RCC 7860 (cell line): Measurements from ENCODE around the gene ZNF365.
A peak's percentile ranks its signal among the peaks of the same experiment; 100 is the strongest.
"Not testable (repeated sequence)": the region's sequence is repeated elsewhere in the genome, so short reads cannot be mapped to it uniquely, and the experiment has no call there.

ENCODE experiments used
- DNase-seq: peaks from one replicate; pipeline ENCODE4 v3.0.0-alpha.2; 2015; ENCODE audit warnings: low spot score
- FAIRE-seq: peaks from 2 replicates; lab custom pipeline; 2012; peaks lifted over from hg19 to GRCh38; lab: Jason Lieb, UNC

The ZNF365 gene

DNA sequence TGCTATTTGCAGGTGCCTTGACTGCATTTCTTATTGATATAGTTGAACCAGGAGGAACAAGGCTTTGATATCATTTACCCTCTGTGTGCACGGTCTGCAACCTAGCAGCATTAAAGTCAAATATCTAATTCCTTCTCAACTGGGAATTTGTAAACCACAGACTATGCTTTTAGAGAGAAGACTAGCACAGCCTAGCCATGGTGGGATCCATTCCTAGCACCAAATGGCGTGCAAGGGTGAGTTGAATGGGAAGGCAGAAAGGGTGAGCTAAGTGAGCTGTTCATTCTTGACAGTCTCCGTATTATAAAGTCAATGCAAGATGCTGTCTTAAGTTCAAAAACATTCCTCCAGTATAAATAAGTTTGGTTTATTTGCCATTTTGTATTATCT, 2.9 kb downstream of the ZNF365 start:
- FAIRE-seq (no peak), DNase-seq (no peak)

- FAIRE-seq: no peak
Measured at GRCh38 chr10:62377966-62378365, 3.8 kb downstream of the ZNF365 start.

DNA sequence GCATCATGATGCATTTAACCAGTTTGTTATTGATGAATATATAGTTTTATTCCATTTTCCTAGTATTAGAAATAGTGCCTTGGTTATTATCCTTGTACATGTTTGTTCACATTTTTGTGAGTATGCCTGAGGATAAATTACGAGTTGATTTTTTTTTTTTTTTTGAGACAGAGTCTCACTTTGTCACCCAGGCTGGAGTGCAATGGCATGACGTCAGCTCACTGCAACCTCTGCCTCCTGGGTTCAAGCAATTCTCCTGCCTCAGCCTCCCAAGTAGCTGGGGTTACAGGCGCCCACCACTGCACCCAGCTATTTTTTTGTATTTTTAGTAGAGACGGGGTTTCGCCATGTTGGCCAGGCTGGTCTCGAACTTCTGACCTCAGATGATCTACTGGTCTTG, 4.7 kb downstream of the ZNF365 start:
- not testable (repeated sequence) for DNase-seq, FAIRE-seq

More at GRCh38 chr10:62377966-62378365, 3.8 kb downstream of the ZNF365 start:
- DNase-seq: no peak

GRCh38 chr10:62379394-62379793, 5.2 kb downstream of the ZNF365 start:
- FAIRE-seq: no peak
- DNase-seq: no peak

DNA sequence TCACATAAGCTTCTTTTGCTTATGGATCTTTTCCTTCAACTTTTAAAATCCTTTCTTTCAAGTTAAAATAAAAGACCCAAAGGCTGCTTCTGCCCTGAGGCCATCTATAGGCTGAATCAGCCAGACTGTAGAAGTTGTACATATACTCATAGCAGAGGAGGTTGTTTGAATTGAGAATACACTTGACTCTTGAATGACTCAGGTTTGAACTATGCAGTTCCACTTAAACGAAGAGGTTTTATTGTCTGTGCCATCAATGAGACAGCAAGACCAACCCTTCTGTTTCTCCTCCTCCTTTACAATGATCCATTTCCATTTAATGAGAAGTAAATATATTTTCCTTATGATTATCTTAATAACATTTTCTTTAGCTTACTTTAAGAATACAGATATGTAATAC, 5.8 kb downstream of the ZNF365 start:
- DNase-seq (peak; percentile 82), FAIRE-seq (peak; percentile 95)

DNA sequence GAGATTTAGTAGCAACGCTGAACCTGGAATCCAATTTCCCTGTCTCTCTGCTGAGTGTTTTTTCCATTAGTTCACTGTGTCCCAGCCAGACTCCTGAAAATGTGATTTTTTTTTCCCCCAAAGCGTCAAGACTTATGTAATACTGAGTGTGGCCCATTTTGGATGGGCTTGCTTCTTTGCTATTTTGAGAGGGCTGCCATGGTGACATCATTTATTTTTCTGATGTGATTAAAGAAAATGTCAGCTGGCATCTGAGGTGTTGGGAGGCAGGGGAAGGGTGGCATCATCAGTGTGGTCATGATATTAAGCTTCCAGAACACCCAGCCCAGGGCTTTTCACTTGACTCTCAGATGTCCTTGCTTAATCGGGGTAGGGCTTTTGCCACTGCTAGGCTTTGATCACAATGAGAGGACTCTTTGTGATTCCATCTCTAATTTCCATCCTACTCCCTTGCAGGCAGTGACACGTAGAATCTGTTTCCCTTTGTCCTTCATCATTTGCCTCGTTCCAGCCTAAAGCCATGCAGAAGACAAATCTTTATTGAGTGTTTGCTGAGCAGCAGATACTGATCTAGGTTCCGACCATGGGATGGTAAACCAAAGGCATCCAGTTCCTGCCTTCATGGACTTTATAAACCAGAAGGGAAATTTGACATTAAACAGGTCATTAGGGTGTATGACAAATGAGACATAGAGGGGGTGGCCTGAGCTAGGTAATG, 7.4 kb downstream of the ZNF365 start:
- DNase-seq (no peak), FAIRE-seq (no peak)

DNA sequence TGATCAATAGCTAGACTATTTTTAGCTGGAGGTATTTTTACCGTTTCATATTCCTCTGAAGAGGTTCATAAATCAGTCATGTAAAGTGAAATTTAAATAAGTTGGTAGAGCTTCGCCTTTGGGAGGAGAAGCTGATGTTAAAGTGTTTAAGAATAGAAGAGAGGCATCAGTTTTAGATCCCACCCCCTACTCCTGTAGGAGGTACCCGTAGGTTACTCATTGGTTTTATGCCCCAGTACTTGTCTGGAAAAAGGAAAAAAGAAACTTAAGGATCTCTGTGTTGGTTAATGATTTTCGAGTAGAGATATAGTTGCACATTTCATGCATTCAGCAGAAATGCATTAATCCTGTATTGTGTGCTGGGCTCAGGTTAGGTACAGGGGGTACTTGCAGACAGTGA, 8.7 kb downstream of the ZNF365 start:
- FAIRE-seq (peak; percentile 91), DNase-seq (peak; percentile 56)

- DNase-seq (peak; percentile 92), FAIRE-seq (peak; percentile 98)
Measured at GRCh38 chr10:62384057-62384446, 9.9 kb downstream of the ZNF365 start.

DNA sequence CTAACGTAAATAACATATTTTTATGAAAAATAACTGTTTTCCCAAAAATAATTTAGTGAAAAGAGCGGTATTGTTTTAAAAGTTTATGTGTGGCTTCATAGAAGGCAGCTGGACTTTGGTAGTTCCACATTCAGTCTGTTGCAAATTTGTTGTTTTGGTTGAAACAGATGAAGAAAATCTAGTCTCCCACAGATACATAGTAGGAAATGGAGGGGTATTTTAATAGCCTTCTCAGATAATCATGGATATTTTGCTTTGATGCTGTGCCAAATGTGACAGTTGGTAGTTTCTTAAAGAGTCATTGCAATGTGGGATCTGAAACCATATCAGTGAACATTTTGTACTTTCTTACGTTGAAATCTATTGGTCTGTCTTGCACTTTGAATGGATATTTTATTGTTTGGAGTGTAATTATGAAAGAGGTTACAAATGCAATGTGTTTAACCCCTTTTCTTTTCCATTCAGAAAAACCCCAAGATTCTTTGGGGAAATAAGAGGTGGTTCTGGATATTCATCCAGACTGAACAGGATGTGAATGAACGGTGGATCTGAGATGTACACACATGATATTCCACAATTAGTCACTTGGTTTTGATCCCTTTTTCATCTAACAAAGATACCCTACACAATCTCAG, 10.4 kb downstream of the ZNF365 start:
- DNase-seq (peak; percentile 33), FAIRE-seq (peak; percentile 66)

GRCh38 chr10:62386356-62387320, 12.5 kb downstream of the ZNF365 start:
- DNase-seq: no peak
- FAIRE-seq: no peak

DNA sequence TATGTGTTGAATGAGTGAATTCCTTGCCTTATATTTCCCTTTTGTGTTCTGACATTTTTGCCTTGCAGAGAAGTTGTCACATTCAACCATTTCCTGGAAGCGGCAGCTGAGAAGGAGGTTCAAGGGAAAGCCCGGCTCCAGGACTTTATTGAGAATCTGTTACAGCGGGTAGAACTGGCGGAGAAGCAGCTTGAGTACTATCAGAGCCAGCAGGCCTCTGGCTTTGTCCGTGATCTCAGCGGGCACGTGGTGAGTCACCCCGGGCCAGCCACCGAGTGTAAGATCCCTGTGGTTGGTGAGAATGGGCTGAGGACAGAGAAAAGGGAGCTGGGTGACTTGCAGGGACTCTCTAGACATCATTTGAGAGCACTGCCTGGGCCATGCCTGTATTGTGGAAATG, 14.2 kb downstream of the ZNF365 start:
- DNase-seq (no peak), FAIRE-seq (no peak)

- DNase-seq (peak; percentile 24), FAIRE-seq (peak; percentile 81)
Measured at GRCh38 chr10:62390497-62391176, 16.5 kb downstream of the ZNF365 start.

DNA sequence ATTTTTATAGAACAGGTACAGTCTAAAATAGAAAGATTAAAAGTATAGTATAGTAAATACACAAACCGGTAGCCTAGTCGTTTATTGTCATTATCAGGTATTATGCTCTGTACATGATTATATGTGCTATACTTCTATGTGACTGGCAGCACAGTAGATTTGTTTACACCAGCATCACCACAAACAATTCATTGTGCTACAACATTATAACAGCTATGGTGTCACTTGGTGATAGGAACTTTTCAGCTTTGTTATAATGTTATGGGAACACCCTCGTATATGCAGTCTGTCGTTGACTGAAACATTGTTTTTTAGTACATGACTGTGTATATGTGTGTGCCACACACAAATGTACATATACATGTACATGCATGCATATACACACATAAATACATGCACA, 19.1 kb downstream of the ZNF365 start:
- DNase-seq: no peak
- no peak for FAIRE-seq

DNA sequence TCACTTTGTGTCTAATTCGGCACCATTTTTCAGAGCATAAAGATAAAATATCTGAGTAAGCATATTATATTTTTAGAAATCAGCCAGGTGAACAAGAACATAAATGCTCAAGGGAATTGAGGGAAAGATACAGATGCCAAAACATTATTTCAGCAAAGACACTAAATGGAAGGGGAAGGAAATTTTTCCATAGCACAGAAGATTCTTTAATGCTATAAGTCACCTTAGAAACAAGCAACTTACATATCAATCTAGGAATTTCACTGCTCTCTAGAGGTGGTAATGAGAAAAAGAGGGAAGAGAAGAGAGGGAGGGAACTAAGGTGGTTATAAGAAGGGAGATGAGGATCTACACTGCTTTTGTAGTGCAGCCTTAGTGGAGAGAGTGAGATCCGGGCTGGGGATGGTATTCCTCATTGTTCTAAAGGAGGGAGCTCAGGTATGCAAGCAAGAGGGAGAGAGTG, 20.4 kb downstream of the ZNF365 start:
- DNase-seq (no peak), FAIRE-seq (no peak)

GRCh38 chr10:62395892-62396291, 21.7 kb downstream of the ZNF365 start:
- FAIRE-seq: no peak

GRCh38 chr10:62396864-62397263, 22.7 kb downstream of the ZNF365 start:
- DNase-seq (no peak), FAIRE-seq (no peak)

More at GRCh38 chr10:62395892-62396291, 21.7 kb downstream of the ZNF365 start:
- DNase-seq: no peak

GRCh38 chr10:62399211-62399610, 25.0 kb downstream of the ZNF365 start:
- FAIRE-seq: no peak

DNA sequence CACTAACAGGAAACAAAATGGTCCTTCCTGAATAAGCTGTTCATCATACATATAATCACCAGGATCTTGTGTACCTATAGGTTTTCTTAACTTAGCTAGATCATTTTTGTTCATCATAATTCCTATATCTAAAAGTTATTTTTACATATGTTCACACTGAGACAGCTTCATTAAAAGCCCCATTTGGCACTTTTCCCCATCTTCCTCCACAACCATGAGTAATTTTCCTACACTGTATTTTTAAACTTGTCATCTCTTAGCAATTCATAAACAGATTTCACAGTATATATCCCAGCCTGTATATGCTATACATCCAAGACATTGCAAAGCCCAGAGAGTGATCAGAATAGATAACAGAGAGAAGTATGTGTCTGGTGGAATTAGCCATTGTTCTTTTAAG, 28.3 kb downstream of the ZNF365 start:
- no peak for DNase-seq
- FAIRE-seq: no peak

More at GRCh38 chr10:62399211-62399610, 25.0 kb downstream of the ZNF365 start:
- peak; percentile 22 for DNase-seq

DNA sequence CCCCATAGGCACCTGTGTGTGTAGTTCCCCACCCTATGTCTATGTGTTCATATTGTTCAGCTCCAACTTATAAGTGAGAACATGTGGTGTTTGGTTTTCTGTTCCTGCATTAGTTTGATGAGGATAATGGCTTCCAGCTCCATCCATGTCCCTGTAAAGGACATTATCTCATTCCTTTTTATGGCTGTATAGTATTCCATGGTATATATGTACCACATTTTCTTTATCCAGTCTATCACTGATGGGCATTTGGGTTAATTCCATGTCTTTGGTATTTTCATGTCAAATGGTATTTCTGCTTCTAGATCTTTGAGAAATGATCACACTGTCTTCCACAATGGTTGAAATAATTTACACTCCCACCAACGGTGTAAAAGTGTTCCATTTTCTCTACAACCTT, 36.4 kb downstream of the ZNF365 start:
- not testable (repeated sequence) for FAIRE-seq

DNA sequence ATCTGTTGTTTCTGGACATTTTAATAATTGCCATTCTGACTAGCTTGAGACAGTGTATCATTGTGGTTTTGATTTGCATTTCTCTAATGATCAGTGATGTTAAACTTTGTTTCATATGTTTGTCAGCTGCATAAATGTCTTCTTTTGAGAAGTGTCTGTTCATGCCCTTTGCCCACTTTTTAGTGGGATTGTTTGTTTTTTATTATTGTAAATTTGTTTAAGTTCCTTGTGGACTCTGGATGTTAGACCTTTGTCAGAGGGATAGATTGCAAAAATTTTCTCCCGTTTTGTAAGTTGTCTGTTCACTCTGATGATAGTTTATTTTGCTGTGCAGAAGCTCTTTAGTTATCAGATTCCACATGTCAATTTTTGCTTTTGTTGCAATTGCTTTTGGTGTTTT, 36.8 kb downstream of the ZNF365 start:
- FAIRE-seq: not testable (repeated sequence)

More for the DNA sequence above, 36.4 kb downstream of the ZNF365 start:
- not testable (repeated sequence) for DNase-seq

More for the DNA sequence above, 36.8 kb downstream of the ZNF365 start:
- not testable (repeated sequence) for DNase-seq
